H1 (cell line): ENCODE data around the gene MED6. TPM values are rescaled to one million over a fixed set of nuclear protein-coding genes. Genes with fewer than 3 reads are reported as not detected.

Source experiments
- EZH2 ChIP-seq: fragments of 200-600 bp; sonication (generic); IDR thresholded peaks from 2 replicates; pipeline ENCODE4 v1.7.1; 2012; ENCODE audit warnings: low read depth, mild to moderate bottlenecking, moderate library complexity, low read length, inconsistent platforms; ENCODE audit not compliant: severe bottlenecking
- NANOG ChIP-seq: IDR thresholded peaks from 2 replicates; pipeline ENCODE4 v1.6.1; 2011; ENCODE audit warnings: low read length, low read depth, mild to moderate bottlenecking, inconsistent platforms; ENCODE audit not compliant: insufficient read depth, poor library complexity, severe bottlenecking
- RAD21 ChIP-seq, 2 experiments: IDR thresholded peaks in 1 of 2; conservative IDR thresholded peaks in 1 of 2; 2 replicates each; pipeline ENCODE4 v1.6.1; 2011; ENCODE audit warnings: low read depth in 2 of 2, low read length in 2 of 2, improper control_type of control experiment in 1 of 2, inconsistent platforms in 1 of 2, mild to moderate bottlenecking in 1 of 2, moderate library complexity in 1 of 2
- RNF2 ChIP-seq: fragments of 200-900, 300-1000 bp; sonication (generic); IDR thresholded peaks from 2 replicates; pipeline ENCODE4 v1.7.1; 2016; ENCODE audit warnings: borderline replicate concordance, low read depth, mild to moderate bottlenecking, antibody characterized with exemption, low read length; ENCODE audit not compliant: poor library complexity, severe bottlenecking; ENCODE audit errors: missing control alignments
- SAP30 ChIP-seq: fragments of 300-600 bp; sonication (generic); IDR thresholded peaks from 2 replicates; pipeline ENCODE4 v1.7.1; 2012; ENCODE audit warnings: low read length, moderate library complexity, mild to moderate bottlenecking, inconsistent platforms; ENCODE audit not compliant: insufficient read depth, insufficient replicate concordance
- ZNF274 ChIP-seq: IDR thresholded peaks from 2 replicates; pipeline ENCODE4 v1.7.0; 2012; ENCODE audit warnings: low read length, borderline replicate concordance; ENCODE audit errors: extremely low read depth
- polyA plus RNA-seq, 7 experiments: library from polyadenylated mRNA; depleted of rRNA in 3 of 7; stranded (reverse) in 5 of 7; unstranded in 2 of 7; fragments of >200 nt in 5 of 7; fragments of 200-250 nt in 2 of 7; gene quantifications; 1 replicate in 5 of 7; 2 replicates in 1 of 7; 4 replicates in 1 of 7; pipeline versions ENCODE4 v1.2.1 to v1.2.3, GENCODE V29; 2011 to 2013; ENCODE audit warnings: missing spikeins in 2 of 7, mixed read lengths in 2 of 7
- total RNA-seq: library from RNA; stranded (reverse); fragmentation: NEBNext Ultra II Directional; extraction: Animal tissue kit (Norgen Biotek cat#: 25700); gene quantifications from 2 replicates; pipeline ENCODE4 v1.2.1, GENCODE V29; 2021

MED6 gene
- total and polyA plus RNA-seq, 2 of the 8 experiments (the other 6 are each of a cell fraction or from before 2014, with no cell fraction given), result 33.1 to 39.7 TPM

- TF ChIP-seq SAP30, result no peak
- no peak for TF ChIP-seq EZH2
- TF ChIP-seq ZNF274, result no peak
- 0 out of 4 replicates have a peak, but pooled peaks of 1 of the 2 experiments have one; percentile 10 for TF ChIP-seq RAD21 (IDR thresholded peaks at IDR 0.05 in 1 of 2, conservative IDR thresholded peaks at IDR 0.05 in 1 of 2; ENCODE audit: low read depth in 2 of 2, low read length in 2 of 2)
- TF ChIP-seq RNF2, result no peak
- no peak for TF ChIP-seq NANOG
These were observed 4.8 kb downstream of the MED6 start (continued) for GRCh38 chr14:70595443-70596185.
